Dedifferentiated amniotic fluid mesenchymal stem cell (primary cell): ENCODE data around the gene RMND1.
"Not testable (repeated sequence)": the region's sequence is repeated elsewhere in the genome, so short reads cannot be mapped to it uniquely, and the experiment has no call there.

Experiments used
- DNase-seq: peaks from one replicate; pipeline ENCODE4 v3.0.0-alpha.2; 2016; ENCODE audit errors: extremely low spot score

The RMND1 gene

DNA sequence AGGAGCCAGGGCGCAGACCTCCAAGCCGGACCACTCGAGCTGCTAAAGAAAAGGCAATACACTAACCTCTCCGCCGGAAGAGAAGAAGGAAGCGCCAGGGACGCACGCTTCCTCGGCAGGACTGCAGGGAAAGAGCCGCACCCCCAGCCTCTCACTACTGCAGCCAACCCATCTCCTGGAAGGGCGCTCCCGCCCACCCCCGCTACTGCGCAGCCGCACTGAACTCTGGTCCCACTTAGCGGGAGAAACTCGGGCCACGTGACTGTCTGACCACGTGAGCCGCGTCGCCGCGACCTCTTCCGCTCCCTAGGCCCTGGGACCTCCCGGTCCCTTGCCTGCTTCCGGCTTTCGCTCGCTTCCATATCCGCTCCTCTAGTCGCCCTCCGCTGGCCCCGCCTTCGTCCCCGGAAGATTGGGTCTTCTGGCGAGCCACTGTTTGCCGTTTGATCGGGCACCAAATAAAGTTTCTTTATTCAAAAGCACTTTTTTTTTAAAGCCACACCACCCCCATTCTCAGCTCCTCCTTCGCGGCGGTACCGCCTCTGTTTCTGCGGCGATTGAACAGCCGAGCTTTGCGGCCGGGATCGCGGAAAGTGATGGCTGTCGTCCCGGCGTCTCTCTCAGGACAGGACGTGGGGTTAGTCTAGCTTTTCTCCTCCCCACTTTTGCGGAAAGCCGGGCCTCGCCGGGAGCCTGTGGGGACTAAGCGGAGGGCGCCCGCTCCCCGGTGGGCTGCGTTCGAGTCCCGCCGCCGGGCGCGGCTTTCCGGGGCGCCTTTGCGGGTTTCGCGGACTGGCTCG, at the start of gene RMND1:
TSS of gene RMND1 (minus strand) at position 177 of the 800 bp plus-strand sequence. CDS start 6,315 bp downstream, outside the sequence.
- DNase-seq = peak; percentile 99

- no peak for DNase-seq
Measured at GRCh38 chr6:151499551-151499950, 47.6 kb upstream of the RMND1 start.

GRCh38 chr6:151498327-151498726, 46.4 kb upstream of the RMND1 start:
- no peak for DNase-seq

GRCh38 chr6:151497905-151498304, 46.0 kb upstream of the RMND1 start:
- DNase-seq = no peak

DNA sequence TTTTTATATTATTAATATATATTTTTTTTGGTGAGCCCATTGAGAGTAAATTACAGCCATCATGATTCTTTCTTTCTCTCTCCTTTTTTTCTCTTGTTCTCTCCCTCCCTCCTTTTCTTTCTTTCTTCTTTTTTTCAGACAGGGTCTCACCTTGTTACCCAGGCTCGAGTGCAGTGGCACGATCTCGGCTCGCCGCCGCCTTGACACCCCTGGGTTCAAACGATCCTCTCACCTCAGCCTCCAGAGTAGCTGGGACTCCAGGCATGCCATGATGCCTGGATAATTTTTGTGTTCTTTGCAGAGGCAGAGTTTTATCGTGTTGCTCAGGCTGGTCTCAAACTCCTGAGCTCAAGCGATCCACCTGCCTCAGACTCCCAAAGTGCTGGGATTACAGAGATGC, 43.5 kb upstream of the RMND1 start:
- no peak for DNase-seq

DNA sequence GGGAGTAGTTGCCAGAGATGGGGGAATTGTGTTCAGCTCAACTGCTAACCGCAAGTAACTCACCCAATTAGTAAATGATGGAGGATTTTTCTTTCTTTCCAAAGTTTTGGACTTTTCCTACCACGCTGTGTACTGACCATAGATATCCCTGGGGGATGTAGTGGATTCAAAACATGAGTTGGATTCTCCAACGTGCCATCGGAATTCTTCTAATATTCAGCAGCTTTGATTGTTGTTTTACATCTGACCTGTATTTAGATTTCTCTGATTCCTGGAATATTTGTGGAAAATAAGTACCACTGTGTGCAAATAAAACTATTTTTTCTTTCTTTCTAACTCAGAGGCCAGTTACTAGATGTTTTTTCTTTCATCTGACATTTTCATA, 43.0 kb upstream of the RMND1 start:
- DNase-seq = no peak

- peak; percentile 36 for DNase-seq
Measured at GRCh38 chr6:151494235-151494935, 42.5 kb upstream of the RMND1 start.

- no peak for DNase-seq
Measured at GRCh38 chr6:151493804-151494234, 41.9 kb upstream of the RMND1 start, which contains the start of gene CCDC170. TSS of gene CCDC170 (plus strand) at chr6:151494017. CDS start at chr6:151494129, 112 bp downstream.

DNA sequence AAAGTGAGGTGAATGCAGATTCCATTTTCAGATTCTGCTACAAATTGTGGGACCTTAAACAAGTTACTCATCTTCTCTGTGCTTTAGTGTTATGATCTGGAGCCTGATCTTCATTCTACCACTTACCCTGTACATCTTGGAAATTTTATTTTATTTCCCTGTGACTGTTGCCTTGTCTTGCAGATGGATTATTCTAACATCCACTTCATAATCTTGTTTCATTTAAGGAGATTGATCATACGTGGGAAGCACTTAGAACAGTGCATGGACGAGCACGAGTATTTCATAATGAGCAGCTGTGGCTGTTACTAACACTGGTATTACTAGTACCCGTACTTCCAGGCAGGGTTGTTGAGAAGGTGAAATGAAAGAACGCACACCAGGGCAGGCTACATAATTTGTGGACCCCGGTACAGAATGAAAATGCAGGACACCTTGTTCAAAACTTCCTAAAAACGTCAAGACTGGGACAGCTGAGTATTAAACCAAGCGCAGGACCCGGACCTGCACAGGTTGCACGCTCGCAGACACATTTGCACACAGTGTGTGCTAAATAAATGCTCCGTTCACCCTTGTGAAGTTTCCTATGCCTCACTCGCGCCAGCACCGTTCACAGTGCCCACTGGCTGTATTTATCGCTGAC, 41.4 kb upstream of the RMND1 start:
- no peak for DNase-seq

GRCh38 chr6:151490996-151491395, 39.1 kb upstream of the RMND1 start:
- no peak for DNase-seq

DNA sequence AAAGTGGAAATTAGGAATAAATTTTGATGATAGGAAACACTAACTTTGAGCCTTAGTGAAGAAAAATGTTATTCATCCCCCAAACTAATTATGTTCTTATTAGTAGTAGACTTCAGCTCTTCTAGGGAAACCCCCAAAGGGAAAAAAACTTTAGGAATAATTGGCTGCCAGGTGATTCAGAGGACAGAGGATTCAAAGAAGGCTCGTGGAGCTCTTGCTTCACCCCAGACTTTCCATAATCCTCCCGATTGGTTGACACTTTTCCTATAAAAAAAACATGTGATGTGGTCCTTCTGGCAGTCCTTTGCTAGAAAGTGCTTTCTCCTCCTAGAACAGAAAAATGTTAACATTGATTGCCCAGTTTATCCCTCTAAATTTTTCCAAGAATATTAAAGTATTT, 36.3 kb upstream of the RMND1 start:
- no peak for DNase-seq

- DNase-seq = no peak
Measured at GRCh38 chr6:151483994-151484393, 32.1 kb upstream of the RMND1 start.

- DNase-seq = peak; percentile 26
Measured at GRCh38 chr6:151482290-151482689, 30.4 kb upstream of the RMND1 start.

- DNase-seq = no peak
Measured at GRCh38 chr6:151481786-151482185, 29.9 kb upstream of the RMND1 start.

GRCh38 chr6:151478670-151479069, 26.7 kb upstream of the RMND1 start:
- DNase-seq = no peak

DNA sequence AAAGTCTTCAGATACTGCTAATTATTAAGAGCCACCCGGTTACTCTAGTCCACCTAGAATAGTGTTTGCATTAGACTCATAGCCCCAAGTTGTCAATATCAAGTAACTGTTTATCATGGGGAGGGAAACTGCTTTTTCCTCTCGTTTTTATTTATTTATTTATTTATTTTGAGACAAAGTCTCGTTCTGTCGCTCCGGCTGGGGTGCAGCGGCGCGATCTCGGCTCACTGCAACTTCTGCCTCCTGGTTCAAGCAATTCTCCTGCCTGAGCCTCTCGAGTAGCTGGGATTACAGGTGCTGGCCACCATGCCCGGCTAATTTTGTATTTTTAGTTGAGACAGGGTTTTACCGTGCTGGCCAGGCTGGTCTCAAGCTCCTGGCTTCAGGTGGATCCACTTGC, 25.8 kb upstream of the RMND1 start:
- no peak for DNase-seq

GRCh38 chr6:151475653-151476523, 24.0 kb upstream of the RMND1 start:
- peak; percentile 74 for DNase-seq

DNA sequence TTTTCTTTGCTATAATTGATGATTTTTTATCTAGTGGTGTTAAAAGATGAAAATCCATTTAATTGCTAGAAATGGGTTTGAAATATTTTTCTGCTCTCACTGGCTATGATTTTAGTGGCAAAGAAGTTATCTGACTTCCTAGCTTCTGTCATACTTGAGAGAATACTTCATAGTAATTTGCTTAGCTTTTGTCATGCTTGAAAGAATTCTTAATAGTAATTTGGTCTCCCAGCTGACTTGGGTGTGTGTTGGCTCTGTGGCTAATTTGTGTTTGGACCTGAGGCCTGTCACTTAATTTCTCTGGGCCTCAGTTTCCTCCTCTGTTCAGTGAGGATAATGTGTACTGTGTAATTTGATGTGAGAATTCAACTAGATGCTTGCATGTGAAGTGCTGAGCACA, 12.8 kb upstream of the RMND1 start:
- no peak for DNase-seq

- no peak for DNase-seq
Measured at GRCh38 chr6:151461673-151462072, 9.7 kb upstream of the RMND1 start.

DNA sequence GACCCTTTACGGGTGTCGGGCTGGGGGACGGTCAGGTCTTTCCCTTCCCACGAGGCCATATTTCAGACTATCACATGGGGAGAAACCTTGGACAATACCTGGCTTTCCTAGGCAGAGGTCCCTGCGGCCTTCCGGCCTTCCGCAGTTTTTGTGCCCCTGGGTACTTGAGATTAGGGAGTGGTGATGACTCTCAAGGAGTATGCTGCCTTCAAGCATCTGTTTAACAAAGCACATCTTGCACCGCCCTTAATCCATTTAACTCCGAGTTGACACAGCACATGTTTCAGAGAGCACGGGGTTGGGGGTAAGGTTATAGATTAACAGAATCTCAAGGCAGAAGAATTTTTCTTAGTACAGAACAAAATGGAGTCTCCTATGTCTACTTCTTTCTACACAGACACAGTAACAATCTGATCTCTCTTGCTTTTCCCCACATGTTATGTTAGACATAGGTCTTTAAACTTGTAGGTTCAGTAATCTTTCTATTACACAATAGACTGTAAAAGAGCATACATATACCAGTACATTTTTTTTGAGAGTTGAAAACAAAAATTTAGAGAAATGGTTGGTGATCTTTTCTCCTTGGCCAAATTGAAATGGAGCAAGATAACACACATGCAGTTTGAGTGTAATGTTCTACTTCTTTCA, 3.9 kb upstream of the RMND1 start:
- not testable (repeated sequence) for DNase-seq
